Heart left ventricle (tissue), 13 donors: Measurements from ENCODE around the gene CD59.

ENCODE experiments used
- POLR2A ChIP-seq, 2 donors: fragments of 450-650 bp; IDR thresholded peaks; one replicate each; pipeline ENCODE4 v1.6.1; 2017; ENCODE audit warnings: antibody characterized with exemption in 2 of 2, mild to moderate bottlenecking in 2 of 2, moderate library complexity in 2 of 2
- TF ChIP-seq, protein P1 (sequence below), 12 donors: fragments of 200-600 bp; sonication (generic) in 4 of 12; IDR thresholded peaks; one replicate each; pipeline versions ENCODE4 v1.5.0 to v1.8.0; 2018 to 2022; ENCODE audit warnings: antibody characterized with exemption in 12 of 12, mild to moderate bottlenecking in 5 of 12
- donor health status: ischemic (EF 13 %, LVEDD 7.1; RV severe dilation, severe dysfunction).
- donor health status: DM: no; HTN: yes; CAD: no.
- donor health status: DM: no; HTN: no; CAD: no.
- donor health status: ischemic (EF 25% LVEDD 6.9; RV normal size, moderate dysfunction).
- donor health status: ischemic (EF 25% LVEDD 5.7; RV mildly dilated, moderate dysfunction).
- donor health status: ischemic (EF 35%, LVEDD 5.7; RV mildly dilated, moderate dysfunction).
- donor health status: nonischemic (EF 11% LVEDD 7.7; RV severe dilation, severe dysfunction).
- donor health status: DM: yes; HTN: yes; CAD: no.
- donor health status: PGD.
- donor health status: ischemic (EF 29% LVEDD 5.4; RV normal size, mild dysfunction).
- donor health status: nonischemic (EF 23%, LVEDD 6.1; RV moderate dilation, normal function).

DNA sequence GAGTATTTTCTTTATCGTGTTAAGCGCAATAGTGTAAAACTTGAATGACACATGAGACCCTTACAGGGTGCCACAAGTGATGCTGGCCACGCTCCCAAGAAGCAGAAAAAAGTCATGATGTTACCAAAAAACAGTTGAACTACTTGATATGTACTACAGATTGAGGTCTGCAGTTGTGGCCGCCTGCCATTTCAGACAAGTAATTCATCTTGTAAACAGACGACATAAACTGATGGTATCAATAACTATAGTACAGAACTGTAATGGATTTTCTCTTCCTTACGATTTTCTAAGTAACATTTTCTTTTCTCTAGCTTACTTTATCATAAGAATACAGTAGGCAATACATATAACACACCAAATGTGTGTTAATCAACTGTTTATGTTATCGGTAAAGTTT, 5.5 kb downstream of the CD59 start:
- no peak for TF ChIP-seq POLR2A (IDR thresholded peaks at IDR 0.05)
- TF ChIP-seq, protein P1, sequence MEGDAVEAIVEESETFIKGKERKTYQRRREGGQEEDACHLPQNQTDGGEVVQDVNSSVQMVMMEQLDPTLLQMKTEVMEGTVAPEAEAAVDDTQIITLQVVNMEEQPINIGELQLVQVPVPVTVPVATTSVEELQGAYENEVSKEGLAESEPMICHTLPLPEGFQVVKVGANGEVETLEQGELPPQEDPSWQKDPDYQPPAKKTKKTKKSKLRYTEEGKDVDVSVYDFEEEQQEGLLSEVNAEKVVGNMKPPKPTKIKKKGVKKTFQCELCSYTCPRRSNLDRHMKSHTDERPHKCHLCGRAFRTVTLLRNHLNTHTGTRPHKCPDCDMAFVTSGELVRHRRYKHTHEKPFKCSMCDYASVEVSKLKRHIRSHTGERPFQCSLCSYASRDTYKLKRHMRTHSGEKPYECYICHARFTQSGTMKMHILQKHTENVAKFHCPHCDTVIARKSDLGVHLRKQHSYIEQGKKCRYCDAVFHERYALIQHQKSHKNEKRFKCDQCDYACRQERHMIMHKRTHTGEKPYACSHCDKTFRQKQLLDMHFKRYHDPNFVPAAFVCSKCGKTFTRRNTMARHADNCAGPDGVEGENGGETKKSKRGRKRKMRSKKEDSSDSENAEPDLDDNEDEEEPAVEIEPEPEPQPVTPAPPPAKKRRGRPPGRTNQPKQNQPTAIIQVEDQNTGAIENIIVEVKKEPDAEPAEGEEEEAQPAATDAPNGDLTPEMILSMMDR (IDR thresholded peaks at IDR 0.05), result no peak
